Measurements from ENCODE around the gene VWA2. TPM values are rescaled to one million over a fixed set of nuclear protein-coding genes. Genes with fewer than 3 reads are reported as not detected.

Gene VWA2
- total RNA-seq, 1 experiment from 2014 or later: not detected

- no peak for DNase-seq (ENCODE audit: unreplicated experiment)
- no peak overlapping the region for H3K4me3 Mint-ChIP-seq (ENCODE audit: unreplicated experiment)
- ChIA-PET CTCF (interaction anchor here (0.6 to 2.2 kb wide), 3 partner anchors 12 to 289 kb away, joined by 3 to 11 read pairs (median 3); no protein-coding TSS in a partner anchor), POLR2A (no interaction called here)
- TF ChIP-seq CTCF (IDR thresholded peaks at IDR 0.05; ENCODE audit: unreplicated experiment): no peak
- no peaks in the 10 kb centered on the region for H3K9me3 Mint-ChIP-seq (ENCODE audit: unreplicated experiment)
- H3K36me3 Mint-ChIP-seq (ENCODE audit: insufficient read depth, unreplicated experiment): no peaks in the 10 kb centered on the region
- BruUV-seq (replicated peaks): no TSS peak
- intact Hi-C loops (cut with micrococcal nuclease): no loop called here
- no peaks in the 10 kb centered on the region for H3K27me3 Mint-ChIP-seq (ENCODE audit: insufficient read depth, unreplicated experiment)
- no peak overlapping the region for H3K27ac Mint-ChIP-seq (ENCODE audit: low read depth, unreplicated experiment)
- no peaks in the 10 kb centered on the region for H3K4me1 Mint-ChIP-seq (ENCODE audit: insufficient read depth, unreplicated experiment)
These were observed 45.5 kb downstream of the VWA2 start for GRCh38 chr10:114284346-114285071.

DNA sequence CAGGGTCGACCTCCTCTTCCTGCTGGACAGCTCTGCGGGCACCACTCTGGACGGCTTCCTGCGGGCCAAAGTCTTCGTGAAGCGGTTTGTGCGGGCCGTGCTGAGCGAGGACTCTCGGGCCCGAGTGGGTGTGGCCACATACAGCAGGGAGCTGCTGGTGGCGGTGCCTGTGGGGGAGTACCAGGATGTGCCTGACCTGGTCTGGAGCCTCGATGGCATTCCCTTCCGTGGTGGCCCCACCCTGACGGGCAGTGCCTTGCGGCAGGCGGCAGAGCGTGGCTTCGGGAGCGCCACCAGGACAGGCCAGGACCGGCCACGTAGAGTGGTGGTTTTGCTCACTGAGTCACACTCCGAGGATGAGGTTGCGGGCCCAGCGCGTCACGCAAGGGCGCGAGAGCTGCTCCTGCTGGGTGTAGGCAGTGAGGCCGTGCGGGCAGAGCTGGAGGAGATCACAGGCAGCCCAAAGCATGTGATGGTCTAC lies 46.9 kb downstream of the VWA2 start:
- BruUV-seq (replicated peaks): no TSS peak
- Mint-ChIP-seq H3K4me3 (ENCODE audit: unreplicated experiment) (no peak overlapping the region), H3K9me3 (ENCODE audit: unreplicated experiment) (no peaks in the 10 kb centered on the region), H3K27me3 (ENCODE audit: insufficient read depth, unreplicated experiment) (no peaks in the 10 kb centered on the region), H3K27ac (ENCODE audit: low read depth, unreplicated experiment) (no peak overlapping the region), H3K4me1 (ENCODE audit: insufficient read depth, unreplicated experiment) (no peaks in the 10 kb centered on the region), H3K36me3 (ENCODE audit: insufficient read depth, unreplicated experiment) (no peaks in the 10 kb centered on the region)
- CTCF ChIA-PET: interaction anchor here (0.6 to 1.8 kb wide), 2 partner anchors 18 to 256 kb away, joined by 3 to 8 read pairs; no protein-coding TSS in a partner anchor
- intact Hi-C loops (cut with micrococcal nuclease): no loop called here
- no peak for DNase-seq (ENCODE audit: unreplicated experiment)
- POLR2A ChIA-PET: interaction anchor here (1.0 kb wide), 1 partner anchor 13 kb away, joined by 3 read pairs; no protein-coding TSS in a partner anchor
- TF ChIP-seq CTCF (IDR thresholded peaks at IDR 0.05; ENCODE audit: unreplicated experiment): no peak

GRCh38 chr10:114286921-114287320 lies 47.9 kb downstream of the VWA2 start:
- no peak for DNase-seq (ENCODE audit: unreplicated experiment)
- Mint-ChIP-seq H3K27me3 (ENCODE audit: insufficient read depth, unreplicated experiment) (no peaks in the 10 kb centered on the region), H3K27ac (ENCODE audit: low read depth, unreplicated experiment) (no peak overlapping the region), H3K4me3 (ENCODE audit: unreplicated experiment) (no peak overlapping the region), H3K9me3 (ENCODE audit: unreplicated experiment) (no peaks in the 10 kb centered on the region), H3K36me3 (ENCODE audit: insufficient read depth, unreplicated experiment) (no peaks in the 10 kb centered on the region), H3K4me1 (ENCODE audit: insufficient read depth, unreplicated experiment) (no peaks in the 10 kb centered on the region)
- ChIA-PET POLR2A (interaction anchor here (0.5 to 0.6 kb wide), 2 partner anchors 128 to 456 kb away, joined by 3 read pairs; no protein-coding TSS in a partner anchor), CTCF (interaction anchor here (0.6 to 1.8 kb wide), 2 partner anchors 17 to 255 kb away, joined by 3 to 8 read pairs; no protein-coding TSS in a partner anchor)
- TF ChIP-seq CTCF (IDR thresholded peaks at IDR 0.05; ENCODE audit: unreplicated experiment): no peak
- BruUV-seq (replicated peaks): no TSS peak
- intact Hi-C loops (cut with micrococcal nuclease): no loop called here

DNA sequence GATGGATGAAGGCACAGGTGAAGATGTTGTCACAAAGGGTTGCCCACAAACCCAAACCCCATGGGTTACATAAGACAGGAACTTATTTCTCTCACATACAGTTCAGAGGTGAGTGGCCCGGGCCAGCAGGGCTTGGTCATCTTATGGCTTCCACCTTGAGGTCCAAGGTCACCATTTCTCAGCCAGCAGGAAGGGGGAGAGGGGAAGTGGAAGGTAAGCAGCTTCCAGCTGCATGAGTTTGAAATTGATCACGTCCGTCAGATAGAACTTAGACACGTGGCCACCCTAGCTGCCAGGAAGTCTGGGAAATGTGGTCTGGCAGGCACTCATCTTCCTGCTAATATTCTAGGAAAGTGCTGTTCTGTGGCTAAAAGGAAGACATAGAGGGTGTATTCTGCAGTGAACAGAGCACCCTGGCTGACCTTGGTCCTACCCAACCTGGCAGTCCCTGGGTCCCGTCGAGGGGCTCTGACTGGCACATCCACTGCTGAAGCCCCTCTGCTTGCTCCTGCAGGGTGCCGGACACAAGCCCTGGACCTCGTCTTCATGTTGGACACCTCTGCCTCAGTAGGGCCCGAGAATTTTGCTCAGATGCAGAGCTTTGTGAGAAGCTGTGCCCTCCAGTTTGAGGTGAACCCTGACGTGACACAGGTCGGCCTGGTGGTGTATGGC lies 49.5 kb downstream of the VWA2 start:
- Mint-ChIP-seq H3K4me3 (ENCODE audit: unreplicated experiment) (no peak overlapping the region), H3K9me3 (ENCODE audit: unreplicated experiment) (no peaks in the 10 kb centered on the region), H3K27ac (ENCODE audit: low read depth, unreplicated experiment) (no peak overlapping the region), H3K4me1 (ENCODE audit: insufficient read depth, unreplicated experiment) (no peaks in the 10 kb centered on the region), H3K27me3 (ENCODE audit: insufficient read depth, unreplicated experiment) (no peaks in the 10 kb centered on the region), H3K36me3 (ENCODE audit: insufficient read depth, unreplicated experiment) (no peaks in the 10 kb centered on the region)
- TF ChIP-seq CTCF (IDR thresholded peaks at IDR 0.05; ENCODE audit: unreplicated experiment): no peak
- DNase-seq (ENCODE audit: unreplicated experiment): no peak
- ChIA-PET CTCF (interaction anchor here (2.3 kb wide), 1 partner anchor 15 kb away, joined by 18 read pairs; no protein-coding TSS in a partner anchor), POLR2A (no interaction called here)
- no TSS peak for BruUV-seq (replicated peaks)
- intact Hi-C loops (cut with micrococcal nuclease): no loop called here
